OCI-LY7 (cell line): ENCODE measurements around the gene SYT2.

Experiments used
- CTCF ChIP-seq: fragments of 200-600 bp; sonication (generic); conservative IDR thresholded peaks from 2 replicates; pipeline ENCODE4 v1.5.1; 2014; ENCODE audit warnings: mild to moderate bottlenecking, antibody characterized with exemption, low read length, moderate library complexity, mixed read lengths
- EZH2phosphoT487 ChIP-seq: fragments of 200-600 bp; sonication (generic); IDR thresholded peaks from 2 replicates; pipeline ENCODE4 v1.6.1; 2018; ENCODE audit warnings: low read depth, borderline replicate concordance, mild to moderate bottlenecking, mixed run types, antibody characterized with exemption, low read length, moderate library complexity, mixed read lengths

GRCh38 chr1:202586018-202586821 lies 124.0 kb downstream of the SYT2 start:
- no peak for TF ChIP-seq CTCF
- no peak for TF ChIP-seq EZH2phosphoT487
